GM13977 (cell line): ENCODE measurements around the gene POR.
"Not testable (repeated sequence)": the region's sequence is repeated elsewhere in the genome, so short reads cannot be mapped to it uniquely, and the experiment has no call there.

Experiments used
- DNase-seq: peaks from one replicate; pipeline ENCODE4 v3.0.0; 2012; ENCODE audit warnings: low spot score
- CTCF ChIP-seq: IDR thresholded peaks from 2 replicates; pipeline ENCODE4 v1.5.1; 2012; ENCODE audit warnings: mild to moderate bottlenecking, control low read depth; ENCODE audit not compliant: insufficient read depth; ENCODE audit errors: extremely low read depth, missing control alignments
- in situ Hi-C: fragments of 300-500 bp; cut with MboI; formaldehyde crosslinking; loops from one replicate; pipeline ENCODE4 v1.12.0; 2022; ENCODE audit warnings: low sequenced_read_pairs, low pct_unique_long_range_greater_than_20kb, mixed read lengths, inconsistent platforms; ENCODE audit not compliant: unreplicated experiment

POR gene

GRCh38 chr7:75892634-75893272 lies 22.2 kb upstream of the POR start:
- no peak for TF ChIP-seq CTCF
- in situ Hi-C loops: no loop called here
- DNase-seq: no peak

GRCh38 chr7:75896803-75897327 lies 18.1 kb upstream of the POR start:
- in situ Hi-C loops: no loop called here
- TF ChIP-seq CTCF: no peak
- no peak for DNase-seq

DNA sequence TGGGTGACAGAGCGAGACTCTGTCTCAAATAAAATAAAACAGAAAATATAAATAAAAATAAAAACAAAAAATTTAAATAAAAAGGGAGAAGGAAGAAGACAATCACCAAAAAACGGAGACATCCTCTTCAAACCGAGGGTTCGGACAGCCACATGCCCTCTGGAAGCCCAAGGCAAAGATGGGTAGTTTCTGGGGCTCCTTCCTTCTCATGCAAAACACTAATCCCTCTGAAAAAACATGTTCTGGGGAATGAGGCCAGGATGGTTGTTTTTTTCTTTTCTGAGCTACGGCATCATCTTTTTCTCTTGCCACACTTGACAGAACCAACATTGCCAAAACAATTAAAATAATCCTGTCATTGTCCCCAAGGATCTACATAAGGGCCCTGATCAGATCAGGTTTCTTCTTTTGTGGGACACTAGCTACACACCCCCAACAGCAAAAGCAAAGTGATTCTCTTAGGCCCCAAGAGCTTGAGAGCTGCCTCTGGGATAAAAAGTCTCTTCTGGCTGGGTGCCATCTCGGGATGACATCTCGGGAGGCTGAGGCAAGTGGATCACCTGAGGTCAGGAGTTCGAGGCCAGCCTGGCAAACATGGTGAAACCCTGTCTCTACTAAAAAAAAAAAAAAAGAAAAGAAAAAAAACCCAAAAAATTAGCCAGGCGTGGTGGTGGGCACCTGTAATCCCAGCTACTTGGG lies 14.2 kb upstream of the POR start:
- in situ Hi-C loops: no loop called here

DNA sequence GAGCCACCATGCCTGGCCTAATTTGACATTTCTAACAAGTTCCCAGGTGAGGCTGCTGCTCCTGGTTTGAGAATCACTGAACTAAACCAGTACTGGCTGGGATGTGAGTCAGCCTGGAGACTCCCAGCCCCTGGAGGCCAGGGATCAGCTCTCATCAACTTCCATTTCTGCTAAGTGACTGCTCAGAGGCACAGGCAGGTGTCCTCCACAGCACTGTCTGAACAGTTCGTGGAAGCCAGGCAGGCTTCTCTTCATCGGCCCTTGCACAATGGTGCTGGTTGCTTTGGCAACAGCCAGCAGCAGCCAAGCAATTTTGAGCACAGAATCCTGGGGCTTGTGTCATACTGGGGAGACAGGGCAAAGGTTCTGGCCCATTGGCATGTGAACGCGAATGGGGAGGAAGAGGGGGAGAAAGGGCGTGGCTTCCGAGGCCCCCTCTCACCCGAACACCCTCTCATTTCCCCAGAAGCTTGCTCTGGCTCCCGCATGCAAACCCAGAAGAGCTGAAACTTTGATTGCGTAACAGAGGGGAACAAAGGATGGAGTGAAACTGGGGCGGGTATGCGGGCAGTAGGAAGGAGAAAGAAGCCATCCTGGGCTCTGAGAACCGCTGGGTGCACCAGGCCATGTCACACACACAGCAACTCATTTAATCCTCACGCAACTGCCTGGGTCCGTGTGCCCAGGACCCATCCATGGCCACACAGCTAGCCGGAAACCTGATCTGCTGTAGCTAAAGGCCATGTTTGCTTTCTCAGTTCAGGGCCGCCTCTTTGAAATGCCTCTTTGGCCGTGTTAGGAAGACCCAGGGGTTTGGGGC lies 9.0 kb upstream of the POR start:
- no peak for DNase-seq
- in situ Hi-C loops: no loop called here
- no peak for TF ChIP-seq CTCF

More for the DNA sequence above, 14.2 kb upstream of the POR start:
- DNase-seq: no peak
- TF ChIP-seq CTCF: no peak

DNA sequence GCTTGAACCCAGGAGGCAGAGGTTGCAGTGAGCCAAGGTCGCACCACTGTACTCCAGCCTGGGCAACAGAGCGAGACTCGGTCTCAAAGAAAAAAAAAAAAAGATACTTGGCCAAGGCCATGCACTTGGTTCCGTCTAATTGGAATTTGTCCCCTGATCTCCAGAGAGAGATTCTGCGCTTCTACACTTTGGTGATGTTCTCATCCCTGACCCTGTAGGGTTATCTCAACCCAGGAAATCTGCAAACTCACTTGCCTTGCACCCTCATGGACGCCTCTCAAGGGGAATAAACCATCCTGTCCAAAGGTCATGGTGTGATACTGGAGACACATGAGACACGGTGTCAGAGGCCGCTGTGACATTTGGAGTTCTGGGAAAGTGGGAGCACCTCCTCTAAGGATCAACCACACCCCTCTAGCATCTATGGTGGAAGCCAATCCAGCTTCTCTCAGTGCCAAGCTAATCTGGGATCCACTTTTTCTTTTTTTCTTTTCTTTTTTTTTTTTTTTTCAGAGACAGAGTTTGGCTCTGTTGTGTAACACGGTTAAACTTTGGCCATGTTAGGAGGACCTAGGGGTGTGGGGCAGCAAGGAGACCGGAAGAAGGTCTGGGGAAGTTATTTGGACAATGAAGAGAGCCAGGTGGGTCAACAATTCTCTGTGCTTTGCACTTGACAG lies 7.8 kb upstream of the POR start:
- in situ Hi-C loops: no loop called here
- no peak for TF ChIP-seq CTCF
- DNase-seq: no peak

DNA sequence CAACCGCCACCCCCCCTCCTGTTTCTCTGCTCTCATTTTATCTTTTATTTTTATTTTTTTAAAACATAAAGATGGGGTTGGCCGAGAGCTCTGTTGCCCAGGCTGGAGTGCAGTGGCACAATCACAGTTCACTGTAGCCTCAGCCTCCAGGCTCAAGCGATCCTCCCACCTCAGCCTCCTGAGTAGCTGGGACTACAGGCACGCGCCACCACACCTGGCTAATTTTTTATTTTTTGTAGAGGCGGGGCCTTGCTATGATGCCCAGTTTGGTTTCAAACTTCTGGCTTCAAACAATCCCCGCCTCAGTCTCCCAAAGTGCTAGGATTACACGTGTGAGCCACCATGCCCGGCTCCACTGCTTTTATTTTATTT lies 7.3 kb upstream of the POR start:
- DNase-seq, in situ Hi-C loops: not testable (repeated sequence)
